ENCODE results near the gene TMC5.

- TF ChIP-seq CTCF (IDR thresholded peaks at IDR 0.05): peak in 1 of 6 experiments; percentile 24
- TF ChIP-seq POLR2A (IDR thresholded peaks at IDR 0.05): peak in 3 of 4 donors; percentile 62 to 92 (median 80)
Observed at GRCh38 chr16:19521471-19522396, 104.1 kb downstream of the TMC5 start, which contains the start of gene GDE1.

All from esophagus squamous epithelium (tissue), 4 donors.